AG09319 (cell line): ENCODE measurements around the gene C3AR1.
"Not testable (repeated sequence)": the region's sequence is repeated elsewhere in the genome, so short reads cannot be mapped to it uniquely, and the experiment has no call there.

ENCODE experiments used
- DNase-seq: peaks from one replicate; pipeline ENCODE4 v3.0.0-alpha.2; 2010; ENCODE audit warnings: low read depth; ENCODE audit errors: extremely low read depth
- TF ChIP-seq, protein P1 (sequence below): IDR thresholded peaks from 2 replicates; pipeline ENCODE4 v1.5.1; 2011; ENCODE audit warnings: low read depth, mild to moderate bottlenecking, inconsistent platforms, low read length, moderate library complexity

The C3AR1 gene

DNA sequence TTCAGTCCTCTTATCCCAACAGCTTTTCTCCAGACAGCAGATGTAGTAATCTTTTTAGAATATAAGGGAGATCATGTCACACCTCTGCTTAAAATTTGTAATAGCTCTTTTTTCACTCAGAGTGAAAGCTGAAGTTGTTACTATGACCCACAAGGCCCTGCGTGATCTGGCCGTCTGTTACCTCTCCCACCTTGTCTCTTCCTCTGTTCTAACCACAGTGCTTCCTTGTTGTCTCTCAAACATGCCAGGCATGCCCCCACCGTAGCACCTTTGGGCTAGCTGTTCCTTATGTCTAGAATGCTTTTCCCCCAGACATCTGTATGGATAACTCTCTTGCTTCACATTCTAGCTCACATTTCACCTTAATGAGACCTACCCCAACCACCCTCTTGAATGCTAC lies 22.4 kb upstream of the C3AR1 start:
- no peak for DNase-seq
- TF ChIP-seq, protein P1, sequence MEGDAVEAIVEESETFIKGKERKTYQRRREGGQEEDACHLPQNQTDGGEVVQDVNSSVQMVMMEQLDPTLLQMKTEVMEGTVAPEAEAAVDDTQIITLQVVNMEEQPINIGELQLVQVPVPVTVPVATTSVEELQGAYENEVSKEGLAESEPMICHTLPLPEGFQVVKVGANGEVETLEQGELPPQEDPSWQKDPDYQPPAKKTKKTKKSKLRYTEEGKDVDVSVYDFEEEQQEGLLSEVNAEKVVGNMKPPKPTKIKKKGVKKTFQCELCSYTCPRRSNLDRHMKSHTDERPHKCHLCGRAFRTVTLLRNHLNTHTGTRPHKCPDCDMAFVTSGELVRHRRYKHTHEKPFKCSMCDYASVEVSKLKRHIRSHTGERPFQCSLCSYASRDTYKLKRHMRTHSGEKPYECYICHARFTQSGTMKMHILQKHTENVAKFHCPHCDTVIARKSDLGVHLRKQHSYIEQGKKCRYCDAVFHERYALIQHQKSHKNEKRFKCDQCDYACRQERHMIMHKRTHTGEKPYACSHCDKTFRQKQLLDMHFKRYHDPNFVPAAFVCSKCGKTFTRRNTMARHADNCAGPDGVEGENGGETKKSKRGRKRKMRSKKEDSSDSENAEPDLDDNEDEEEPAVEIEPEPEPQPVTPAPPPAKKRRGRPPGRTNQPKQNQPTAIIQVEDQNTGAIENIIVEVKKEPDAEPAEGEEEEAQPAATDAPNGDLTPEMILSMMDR = no peak

DNA sequence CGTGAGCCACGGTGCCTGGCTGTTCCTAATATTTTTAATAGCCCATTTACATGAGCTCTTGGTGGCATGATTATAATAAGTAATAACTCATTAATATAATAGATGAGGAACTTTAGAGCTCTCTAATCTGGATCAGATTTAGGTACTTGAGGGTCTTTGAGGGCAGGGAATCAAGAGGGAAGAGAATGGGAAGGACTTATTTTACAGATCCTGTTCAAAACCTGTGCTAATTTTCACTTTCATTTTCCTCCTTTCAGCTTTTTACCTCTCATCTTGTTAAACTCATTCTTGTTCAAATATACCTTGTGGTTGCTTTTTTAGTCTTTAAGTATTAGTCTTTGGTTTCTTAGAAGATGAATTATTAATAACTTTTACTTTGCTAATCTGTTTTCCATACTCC lies 21.5 kb upstream of the C3AR1 start:
- no peak for DNase-seq
- TF ChIP-seq, protein P1 = no peak

DNA sequence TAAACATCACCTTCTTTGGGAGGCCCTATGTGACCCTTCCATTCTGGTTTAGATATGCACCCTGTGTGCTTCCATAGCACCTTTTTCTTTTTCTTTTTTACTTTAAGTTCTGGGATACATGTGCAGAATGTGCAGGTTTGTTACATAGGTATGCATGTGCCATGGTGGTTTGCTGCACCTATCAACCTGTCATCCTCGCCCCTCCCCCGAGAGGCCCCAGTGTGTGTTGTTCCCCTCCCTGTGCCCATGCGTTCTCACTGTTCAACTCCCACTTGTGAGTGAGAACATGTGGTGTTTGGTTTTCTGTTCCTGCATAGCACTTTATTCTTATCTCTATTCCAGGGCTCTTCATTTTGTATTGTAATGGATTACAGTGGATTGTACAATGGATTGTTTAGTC lies 18.2 kb upstream of the C3AR1 start:
- not testable (repeated sequence) for DNase-seq

DNA sequence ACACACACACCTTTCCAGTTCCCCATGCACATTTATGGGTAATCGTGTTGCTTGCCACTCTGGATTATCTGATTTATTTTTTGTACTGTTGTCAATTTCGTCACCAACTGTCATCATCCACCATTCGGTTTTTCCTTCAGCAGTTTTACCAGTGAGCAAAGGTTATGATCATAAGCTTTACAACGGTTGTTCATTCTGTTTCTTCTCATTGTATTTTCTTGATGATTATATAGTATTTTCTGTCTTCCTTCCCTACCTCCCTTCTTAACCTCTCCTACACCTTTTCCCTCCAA lies 16.6 kb upstream of the C3AR1 start:
- TF ChIP-seq, protein P1 = no peak
- DNase-seq = no peak

DNA sequence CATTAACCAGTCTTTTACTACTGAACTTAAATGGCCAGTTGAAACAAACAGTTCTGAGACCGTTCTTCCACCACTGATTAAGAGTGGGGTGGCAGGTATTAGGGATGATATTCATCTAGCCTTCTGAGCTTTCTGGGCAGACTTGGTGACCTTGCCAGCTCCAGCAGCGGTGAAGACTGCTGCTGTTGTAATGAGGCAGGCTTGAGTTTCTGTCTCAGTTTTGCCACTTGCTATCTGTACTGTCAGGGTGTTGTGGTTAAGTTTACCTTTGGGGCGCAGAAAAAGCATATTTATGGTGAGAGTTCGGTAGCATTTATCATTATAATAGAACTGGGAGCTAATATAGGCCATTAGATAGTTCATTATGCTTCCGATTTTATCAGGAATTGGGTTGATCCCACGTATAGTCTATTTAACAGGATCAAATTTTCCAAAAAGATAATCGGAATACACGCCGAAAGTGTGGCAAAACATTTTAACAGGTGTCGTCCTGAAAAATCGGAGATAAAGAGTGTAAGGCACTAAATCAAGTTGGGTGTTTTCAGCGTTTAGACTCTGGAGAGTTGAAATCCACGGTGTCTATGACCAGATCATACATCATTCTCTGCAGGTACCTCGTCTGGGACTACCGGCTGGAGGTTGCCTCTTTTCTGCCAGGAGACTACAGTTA lies 15.2 kb upstream of the C3AR1 start:
- TF ChIP-seq, protein P1 = no peak
- DNase-seq = no peak

DNA sequence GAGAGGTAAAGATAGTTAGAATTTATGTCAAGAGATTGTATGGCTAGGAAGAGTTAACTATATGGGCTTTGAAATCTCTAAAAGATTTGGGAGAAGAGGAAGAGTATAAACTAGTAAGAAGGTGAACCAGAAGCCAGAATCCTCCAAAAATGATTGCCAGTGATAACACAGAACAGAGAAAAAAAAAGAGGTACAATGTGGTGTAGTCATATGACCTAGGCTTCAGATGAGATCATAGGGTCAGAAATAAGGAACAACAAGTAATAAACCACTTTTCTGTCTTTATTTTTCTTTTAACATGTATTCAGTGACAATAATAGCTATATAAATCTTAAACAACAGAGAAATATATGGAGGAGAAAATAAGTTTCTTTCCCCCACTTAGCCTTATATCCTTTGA lies 14.0 kb upstream of the C3AR1 start:
- DNase-seq = no peak
- TF ChIP-seq, protein P1 = no peak

DNA sequence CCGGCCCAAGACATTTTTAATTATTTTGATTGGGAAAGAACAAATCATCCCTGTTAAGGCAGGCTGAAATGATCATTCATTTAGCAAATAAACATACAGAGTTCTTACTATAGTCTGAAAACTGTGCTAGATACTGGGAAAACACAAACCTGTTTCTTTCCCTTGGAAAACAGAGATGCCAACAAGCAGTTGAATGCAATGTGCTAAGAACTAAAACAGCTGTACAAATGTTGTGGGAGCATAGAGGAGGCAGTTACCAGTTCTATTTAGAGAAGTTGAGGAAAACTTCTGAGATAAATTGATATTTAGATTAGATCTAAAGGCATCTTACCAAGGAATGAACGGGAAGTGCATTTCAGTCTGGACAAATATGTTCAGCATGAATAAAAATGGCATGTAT lies 12.8 kb upstream of the C3AR1 start:
- TF ChIP-seq, protein P1 = no peak
- DNase-seq = no peak

DNA sequence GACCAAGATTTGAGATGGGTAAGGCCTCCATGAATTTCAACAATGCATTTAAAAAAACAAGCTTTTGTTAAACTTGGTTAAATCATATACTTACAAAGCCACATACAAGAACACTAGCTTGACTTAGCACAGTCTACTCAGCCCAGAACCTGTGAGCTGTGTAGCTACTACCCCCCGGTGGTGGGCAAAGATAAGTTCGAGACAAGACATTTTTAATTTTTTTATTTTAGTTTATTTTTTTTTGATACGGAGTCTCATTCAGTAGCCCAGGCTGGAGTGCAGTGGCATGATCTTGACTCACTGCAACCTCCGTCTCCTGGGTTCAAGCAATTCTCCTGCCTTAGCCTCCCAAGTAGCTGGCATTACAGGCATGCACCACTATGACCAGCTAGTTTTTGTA lies 12.2 kb upstream of the C3AR1 start:
- peak; percentile 49 for DNase-seq
- TF ChIP-seq, protein P1 = peak; percentile 54
